GM12878 (cell line): ENCODE results near the gene TMC7. TPM values are rescaled to one million over a fixed set of nuclear protein-coding genes. Genes with fewer than 3 reads are reported as not detected.

Source experiments
- ATAC-seq: fragments of 200-7000 bp; cut with Tn5 transposase; 3 replicates; pipeline ENCODE4 v1.9.1; 2020; ENCODE audit warnings: mild to moderate bottlenecking, moderate library complexity
- BruUV-seq: library from RNA; stranded (reverse); fragments of 400-500 nt; replicated peaks from 2 replicates; lab custom pipeline; 2021; lab: Mats Ljungman, UMichigan
- CTCF ChIA-PET: fragments of 300-600 bp; sonication (Branson Sonifier 250); formaldehyde crosslinking; extraction: SDS; loops from one replicate; lab custom pipeline; 2021; ENCODE audit warnings: inconsistent platforms; lab: Yijun Ruan, JAX
- POLR2A ChIA-PET: fragments of 350-600 bp; formaldehyde crosslinking; extraction: SDS; loops from one replicate; lab custom pipeline; 2021; ENCODE audit warnings: inconsistent platforms; lab: Charles Lee
- RAD21 ChIA-PET: fragments of 300-600 bp; sonication (Branson Sonifier 250); formaldehyde crosslinking; loops from one replicate; lab custom pipeline; 2023; ENCODE audit warnings: antibody characterized with exemption; ENCODE audit not compliant: unreplicated experiment; lab: Charles Lee
- SMC1A ChIA-PET: fragments of 300-600 bp; sonication (Branson Sonifier 250); formaldehyde crosslinking; loops from one replicate; lab custom pipeline; 2023; ENCODE audit not compliant: unreplicated experiment, uncharacterized antibody; lab: Charles Lee
- DNase-seq: peaks from one replicate; pipeline ENCODE4 v3.0.0-alpha.2; 2011; ENCODE audit warnings: low read depth, low spot score
- FAIRE-seq: peaks from 3 replicates; lab custom pipeline; 2011; peaks lifted over from hg19 to GRCh38; lab: Jason Lieb, UNC
- H2AFZ ChIP-seq: 2 replicates; pipeline ENCODE4 v1.6.0; 2011; ENCODE audit warnings: low read depth, low read length, control low read depth; ENCODE audit not compliant: control insufficient read depth
- H3K27ac ChIP-seq: 2 replicates; pipeline ENCODE4 v1.5.1; 2011; ENCODE audit warnings: control low read depth; ENCODE audit not compliant: control insufficient read depth, insufficient read depth
- H3K27me3 ChIP-seq, 2 experiments: replicated peaks in 1 of 2; 2 replicates each; pipeline versions ENCODE4 v1.6.0 to v1.6.1; 2011; ENCODE audit warnings: low read length in 1 of 2; ENCODE audit not compliant: control insufficient read depth in 2 of 2, insufficient read depth in 2 of 2
- H3K36me3 ChIP-seq, 2 experiments: 2 replicates each; pipeline ENCODE4 v1.5.1; 2011; ENCODE audit warnings: low read length in 1 of 2; ENCODE audit not compliant: control insufficient read depth in 2 of 2, insufficient read depth in 2 of 2
- H3K4me1 ChIP-seq: 2 replicates; pipeline ENCODE4 v1.6.1; 2011; ENCODE audit warnings: mild to moderate bottlenecking, low read length, moderate library complexity, mixed read lengths; ENCODE audit not compliant: control insufficient read depth, insufficient read depth
- H3K4me2 ChIP-seq: 2 replicates; pipeline ENCODE4 v1.6.0; 2011; ENCODE audit warnings: control low read depth; ENCODE audit not compliant: control insufficient read depth, insufficient read depth
- H3K4me3 ChIP-seq: fragments of 200-600 bp; sonication (generic); 2 replicates; pipeline ENCODE4 v1.5.1; 2016
- H3K79me2 ChIP-seq: 2 replicates; pipeline ENCODE4 v1.6.0; 2011; ENCODE audit warnings: low read length; ENCODE audit not compliant: control insufficient read depth, insufficient read depth
- H3K9ac ChIP-seq: 2 replicates; pipeline ENCODE4 v1.8.0; 2011; ENCODE audit warnings: low read length, control low read depth, mixed read lengths; ENCODE audit not compliant: control insufficient read depth, insufficient read depth
- H3K9me3 ChIP-seq: replicated peaks from 3 replicates; pipeline ENCODE4 v1.5.1; 2011; ENCODE audit warnings: mild to moderate bottlenecking, low read length; ENCODE audit not compliant: control insufficient read depth, insufficient read depth
- H4K20me1 ChIP-seq: 2 replicates; pipeline ENCODE4 v1.6.0; 2011; ENCODE audit not compliant: control insufficient read depth, insufficient read depth
- CHD2 ChIP-seq: IDR thresholded peaks from 2 replicates; pipeline ENCODE4 v1.6.1; 2011; ENCODE audit warnings: low read depth, low read length, improper control_type of control experiment, borderline replicate concordance
- EGR1 ChIP-seq, 2 experiments: IDR thresholded peaks; 1 replicate in 1 of 2; 2 replicates in 1 of 2; pipeline ENCODE4 v1.6.1; 2011 to 2012; ENCODE audit warnings: low read depth in 2 of 2, low read length in 2 of 2, borderline replicate concordance in 1 of 2, mild to moderate bottlenecking in 1 of 2, moderate library complexity in 1 of 2
- HDGF ChIP-seq: fragments of 450-650 bp; IDR thresholded peaks from 2 replicates; pipeline ENCODE4 v1.6.1; 2016; ENCODE audit warnings: antibody characterized with exemption
- IKZF1 ChIP-seq: fragments of 450-650 bp; conservative IDR thresholded peaks from 2 replicates; pipeline ENCODE4 v1.6.1; 2017; ENCODE audit warnings: antibody characterized with exemption, mild to moderate bottlenecking
- LARP7 ChIP-seq: fragments of 450-650 bp; IDR thresholded peaks from 2 replicates; pipeline ENCODE4 v1.6.1; 2017; ENCODE audit warnings: mild to moderate bottlenecking
- POLR2AphosphoS5 ChIP-seq: IDR thresholded peaks from 2 replicates; pipeline ENCODE4 v1.6.1; 2011; ENCODE audit warnings: mild to moderate bottlenecking, low read length, inconsistent platforms
- RAD21 ChIP-seq: IDR thresholded peaks from 2 replicates; pipeline ENCODE4 v1.6.1; 2011; ENCODE audit warnings: mild to moderate bottlenecking, low read depth, low read length, moderate library complexity; ENCODE audit not compliant: insufficient read depth
- RB1 ChIP-seq: fragments of 450-650 bp; formaldehyde crosslinking; IDR thresholded peaks from 2 replicates; pipeline ENCODE4 v1.6.1; 2017; ENCODE audit warnings: mild to moderate bottlenecking, borderline replicate concordance
- RBBP5 ChIP-seq: fragments of 200-600 bp; sonication (generic); conservative IDR thresholded peaks from 2 replicates; pipeline ENCODE4 v1.6.1; 2016
- SRF ChIP-seq, 2 experiments: IDR thresholded peaks; 2 replicates each; pipeline ENCODE4 v1.6.1; 2011; ENCODE audit warnings: low read depth in 2 of 2, low read length in 2 of 2, mild to moderate bottlenecking in 1 of 2, moderate library complexity in 1 of 2
- TARDBP ChIP-seq: IDR thresholded peaks from 2 replicates; pipeline ENCODE4 v1.6.1; 2016; ENCODE audit warnings: borderline replicate concordance
- WGBS: methylation state at CpG from one replicate; pipeline ENCODE4 v1.1.6; 2016; ENCODE audit warnings: low lambda C conversion rate; ENCODE audit not compliant: insufficient replicate concordance, insufficient coverage; ENCODE audit errors: missing lambda C conversion rate; 5-methylcytosine and 5-hydroxymethylcytosine counted together
- in situ Hi-C: fragments of 300-500 bp; cut with MboI; formaldehyde crosslinking; loops from 9 replicates; pipeline ENCODE4 v1.14.3; 2018; ENCODE audit warnings: mixed read lengths
- intact Hi-C: fragments of 100-400 bp; cut with micrococcal nuclease; formaldehyde crosslinking; loops from one replicate; pipeline ENCODE4 v1.14.2; 2022; ENCODE audit not compliant: unreplicated experiment
- polyA plus RNA-seq, 11 experiments: library from polyadenylated mRNA; depleted of rRNA in 4 of 11; unstranded in 6 of 11; stranded (reverse) in 5 of 11; fragments of >200 nt; fragmentation: Nextera tagmentation in 4 of 11; fragmentation: Illumina TruSeq in 1 of 11; extraction: Ambion mirVana in 4 of 11; extraction: Trizol in 1 of 11; gene quantifications; 1 replicate in 1 of 11; 2 replicates in 10 of 11; pipeline versions ENCODE4 v1.2.1 to v1.2.3, GENCODE V29; 2011 to 2016; ENCODE audit warnings: inconsistent platforms in 2 of 11, missing spikeins in 2 of 11, low read depth in 1 of 11
- total RNA-seq, 4 experiments: library from RNA; depleted of rRNA in 3 of 4; stranded (reverse); fragments of >200 nt in 3 of 4; fragmentation: Illumina TruSeq in 1 of 4; extraction: Trizol in 1 of 4; gene quantifications; 2 replicates each; pipeline versions ENCODE4 v1.2.1 to v1.2.3, GENCODE V29; 2013 to 2021
- TF ChIP-seq, protein P1 (sequence below): fragments of 150-350 bp; IDR thresholded peaks from 2 replicates; pipeline ENCODE4 v1.6.1; 2016; ENCODE audit warnings: low read depth, low read length

TMC7 gene
- total and polyA plus RNA-seq, 10 of the 15 experiments (the other 5 are each of a cell fraction or from before 2014, with no cell fraction given) = 0.15 TPM; not detected in 9

DNA sequence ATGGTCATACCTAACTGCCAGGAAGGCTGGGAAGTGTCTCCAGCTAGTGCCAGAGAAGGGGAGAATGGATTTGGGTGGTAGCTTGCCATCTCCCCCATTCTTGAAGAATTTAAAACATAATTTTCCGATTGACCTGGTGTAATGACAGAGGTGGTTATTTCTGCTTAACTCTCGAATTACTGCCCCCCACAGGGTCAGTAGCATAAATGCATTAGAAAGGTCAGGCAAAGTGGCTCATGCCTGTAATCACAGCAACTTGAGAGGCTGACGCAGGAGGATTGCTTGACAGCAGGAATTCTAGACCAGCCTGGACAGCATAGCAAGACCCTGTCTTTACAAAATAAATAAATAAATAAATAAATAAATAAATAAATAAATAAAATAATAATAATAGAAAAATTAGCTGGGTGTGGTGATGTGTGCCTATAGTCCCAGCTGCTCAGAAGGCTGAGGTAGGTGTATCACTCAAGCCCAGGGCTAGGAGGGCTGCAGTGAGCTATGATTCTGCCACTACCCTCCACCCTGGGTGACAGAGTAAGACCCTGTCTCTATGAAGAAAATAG lies 27.5 kb downstream of the TMC7 start:
- ChIA-PET RAD21 (no interaction called here), POLR2A (no interaction called here), SMC1A (no interaction called here), CTCF (no interaction called here)
- Histone ChIP-seq H3K79me2 (no peaks in the 10 kb centered on the region), H3K27me3 (no peaks in the 10 kb centered on the region), H3K4me1 (no peaks in the 10 kb centered on the region), H2AFZ (no peak overlapping the region), H3K27ac (no peak overlapping the region), H3K9ac (no peak overlapping the region), H3K4me3 (no peak overlapping the region), H3K9me3 (no peaks in the 10 kb centered on the region), H3K36me3 (no peaks in the 10 kb centered on the region), H4K20me1 (no peaks in the 10 kb centered on the region), H3K4me2 (no peak overlapping the region)
- no TSS peak for BruUV-seq
- TF ChIP-seq IKZF1 (no peak), RB1 (no peak), TARDBP (no peak), RBBP5 (no peak), CHD2 (no peak), SRF (IDR thresholded peaks at IDR 0.05; ENCODE audit: low read depth in 2 of 2, low read length in 2 of 2) (no peak), POLR2AphosphoS5 (no peak)
- WGBS = 13% methylated on average over 3 of the region's 3 CpGs
- FAIRE-seq = no peak
- intact Hi-C loops (no loop called here), in situ Hi-C loops (no loop called here)
- DNase-seq = no peak
- no peak for ATAC-seq

DNA sequence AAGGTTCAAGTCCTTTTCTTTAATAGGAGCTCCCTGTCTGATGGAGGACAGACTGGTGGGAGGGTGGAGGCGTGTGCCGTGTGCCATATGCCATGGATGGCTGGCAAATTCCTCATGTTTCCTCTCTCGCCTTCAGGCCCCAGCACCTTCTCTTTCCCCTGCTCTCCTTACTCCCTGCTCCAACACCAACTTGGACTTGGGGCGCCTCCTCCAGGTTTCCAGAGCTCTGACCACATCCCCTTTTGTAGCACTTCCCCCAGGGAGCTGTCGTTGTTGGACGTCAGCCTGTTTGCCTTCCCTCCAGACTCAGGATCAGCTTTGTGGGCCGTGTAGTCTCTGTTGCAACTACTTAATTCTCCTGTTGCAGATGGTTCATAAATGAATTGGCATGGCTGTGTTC lies 30.7 kb downstream of the TMC7 start:
- 32% methylated on average over 6 of the region's 7 CpGs for WGBS
- ChIA-PET POLR2A (no interaction called here), RAD21 (no interaction called here), SMC1A (no interaction called here), CTCF (interaction anchor here (0.6 kb wide), 1 partner anchor 95 kb away, joined by 3 read pairs; no protein-coding TSS in a partner anchor)
- H3K27me3 ChIP-seq = no peaks in the 10 kb centered on the region
- no peak overlapping the region for H2AFZ ChIP-seq
- H3K9me3 ChIP-seq = no peaks in the 10 kb centered on the region
- in situ Hi-C loops (no loop called here), intact Hi-C loops (no loop called here)
- FAIRE-seq (no peak), DNase-seq (no peak), ATAC-seq (no peak)
- TF ChIP-seq LARP7 (no peak), EGR1 (IDR thresholded peaks at IDR 0.05; ENCODE audit: borderline replicate concordance in 1 of 2, low read depth in 2 of 2, low read length in 2 of 2) (no peak), HDGF (no peak), RAD21 (no peak)
- TF ChIP-seq, protein P1, sequence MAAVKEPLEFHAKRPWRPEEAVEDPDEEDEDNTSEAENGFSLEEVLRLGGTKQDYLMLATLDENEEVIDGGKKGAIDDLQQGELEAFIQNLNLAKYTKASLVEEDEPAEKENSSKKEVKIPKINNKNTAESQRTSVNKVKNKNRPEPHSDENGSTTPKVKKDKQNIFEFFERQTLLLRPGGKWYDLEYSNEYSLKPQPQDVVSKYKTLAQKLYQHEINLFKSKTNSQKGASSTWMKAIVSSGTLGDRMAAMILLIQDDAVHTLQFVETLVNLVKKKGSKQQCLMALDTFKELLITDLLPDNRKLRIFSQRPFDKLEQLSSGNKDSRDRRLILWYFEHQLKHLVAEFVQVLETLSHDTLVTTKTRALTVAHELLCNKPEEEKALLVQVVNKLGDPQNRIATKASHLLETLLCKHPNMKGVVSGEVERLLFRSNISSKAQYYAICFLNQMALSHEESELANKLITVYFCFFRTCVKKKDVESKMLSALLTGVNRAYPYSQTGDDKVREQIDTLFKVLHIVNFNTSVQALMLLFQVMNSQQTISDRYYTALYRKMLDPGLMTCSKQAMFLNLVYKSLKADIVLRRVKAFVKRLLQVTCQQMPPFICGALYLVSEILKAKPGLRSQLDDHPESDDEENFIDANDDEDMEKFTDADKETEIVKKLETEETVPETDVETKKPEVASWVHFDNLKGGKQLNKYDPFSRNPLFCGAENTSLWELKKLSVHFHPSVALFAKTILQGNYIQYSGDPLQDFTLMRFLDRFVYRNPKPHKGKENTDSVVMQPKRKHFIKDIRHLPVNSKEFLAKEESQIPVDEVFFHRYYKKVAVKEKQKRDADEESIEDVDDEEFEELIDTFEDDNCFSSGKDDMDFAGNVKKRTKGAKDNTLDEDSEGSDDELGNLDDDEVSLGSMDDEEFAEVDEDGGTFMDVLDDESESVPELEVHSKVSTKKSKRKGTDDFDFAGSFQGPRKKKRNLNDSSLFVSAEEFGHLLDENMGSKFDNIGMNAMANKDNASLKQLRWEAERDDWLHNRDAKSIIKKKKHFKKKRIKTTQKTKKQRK = no peak
- no peak overlapping the region for H3K4me3 ChIP-seq
- H3K4me2 ChIP-seq = no peak overlapping the region
- H3K4me1 ChIP-seq = no peaks in the 10 kb centered on the region
- no peak overlapping the region for H3K27ac ChIP-seq
- H3K36me3 ChIP-seq = no peaks in the 10 kb centered on the region
- H3K9ac ChIP-seq = no peak overlapping the region
- no peaks in the 10 kb centered on the region for H3K79me2 ChIP-seq
- no peaks in the 10 kb centered on the region for H4K20me1 ChIP-seq
- BruUV-seq = no TSS peak
